ENCODE measurements around the gene PRKG1.

Gene PRKG1

GRCh38 chr10:51767103-51767763 is 692.9 kb downstream of the PRKG1 start:
- Histone ChIP-seq H3K36me3 (replicated peaks in 1 of 2; ENCODE audit: control insufficient read depth in 2 of 2, insufficient read depth in 2 of 2, low read length in 2 of 2) (no peaks in the 10 kb centered on the region), H4K8ac (ENCODE audit: low read depth, low read length) (no peak overlapping the region), H3K23ac (ENCODE audit: low read depth, low read length, poor library complexity) (no peak overlapping the region), H3K9me3 (replicated peaks in 1 of 2; ENCODE audit: control insufficient read depth in 2 of 2, insufficient read depth in 1 of 2, low read depth in 1 of 2, low read length in 2 of 2) (peaks cover 0 to 2% of the 10 kb centered on the region in 2 donors), H3K27ac (replicated peaks; ENCODE audit: low read length) (no peak overlapping the region), H3K4me2 (ENCODE audit: insufficient read depth, low read length, poor library complexity, severe bottlenecking) (no peak overlapping the region), H3K9ac (ENCODE audit: low read depth, low read length, poor library complexity) (no peak overlapping the region), H3K4me3 (ENCODE audit: low read length in 2 of 2) (no peak overlapping the region), H3K79me1 (ENCODE audit: low read depth, low read length) (no peaks in the 10 kb centered on the region), H2BK12ac (ENCODE audit: low read length) (no peak overlapping the region), H4K91ac (ENCODE audit: low read depth, low read length, poor library complexity) (no peak overlapping the region), H3K4ac (ENCODE audit: low read length) (no peak overlapping the region), H3K4me1 (ENCODE audit: control insufficient read depth in 2 of 2, insufficient read depth in 1 of 2, low read depth in 1 of 2, low read length in 2 of 2) (no peaks in the 10 kb centered on the region), H2BK15ac (ENCODE audit: low read length) (no peak overlapping the region), H3K27me3 (ENCODE audit: control insufficient read depth in 3 of 3, insufficient read depth in 3 of 3, low read depth in 1 of 3, low read length in 3 of 3) (peaks cover 0 to 2% (median 0%) of the 10 kb centered on the region in 3 experiments), H2BK120ac (ENCODE audit: low read depth, low read length) (no peak overlapping the region), H2BK5ac (ENCODE audit: low read length) (no peak overlapping the region), H2AK5ac (ENCODE audit: low read depth, low read length) (no peak overlapping the region), H2AFZ (ENCODE audit: low read length) (no peak overlapping the region), H3K18ac (ENCODE audit: low read length) (no peak overlapping the region), H3K14ac (ENCODE audit: low read length) (no peak overlapping the region)
- no peak for DNase-seq (ENCODE audit: low spot score)
- WGBS, 2 donors (ENCODE audit: extremely low coverage in 2 of 2, insufficient read length in 2 of 2, insufficient replicate concordance in 1 of 2), result no CpG with 5 or more reads among the region's 3 CpGs

- Histone ChIP-seq H4K8ac (ENCODE audit: low read depth, low read length) (no peak overlapping the region), H2BK120ac (ENCODE audit: low read depth, low read length) (no peak overlapping the region), H3K27ac (replicated peaks; ENCODE audit: low read length) (no peak overlapping the region), H3K27me3 (ENCODE audit: control insufficient read depth in 3 of 3, insufficient read depth in 3 of 3, low read depth in 1 of 3, low read length in 3 of 3) (peaks cover 0 to 2% (median 0%) of the 10 kb centered on the region in 3 experiments), H3K4me3 (ENCODE audit: low read length in 2 of 2) (no peak overlapping the region), H3K4me1 (ENCODE audit: control insufficient read depth in 2 of 2, insufficient read depth in 1 of 2, low read depth in 1 of 2, low read length in 2 of 2) (no peaks in the 10 kb centered on the region), H4K91ac (ENCODE audit: low read depth, low read length, poor library complexity) (no peak overlapping the region), H3K23ac (ENCODE audit: low read depth, low read length, poor library complexity) (no peak overlapping the region), H3K79me1 (ENCODE audit: low read depth, low read length) (no peaks in the 10 kb centered on the region), H2AFZ (ENCODE audit: low read length) (no peak overlapping the region), H2BK5ac (ENCODE audit: low read length) (no peak overlapping the region), H3K4me2 (ENCODE audit: insufficient read depth, low read length, poor library complexity, severe bottlenecking) (no peak overlapping the region), H3K9me3 (replicated peaks in 1 of 2; ENCODE audit: control insufficient read depth in 2 of 2, insufficient read depth in 1 of 2, low read depth in 1 of 2, low read length in 2 of 2) (peaks cover 0 to 2% of the 10 kb centered on the region in 2 donors), H3K14ac (ENCODE audit: low read length) (no peak overlapping the region), H3K9ac (ENCODE audit: low read depth, low read length, poor library complexity) (no peak overlapping the region), H3K4ac (ENCODE audit: low read length) (no peak overlapping the region), H2BK12ac (ENCODE audit: low read length) (no peak overlapping the region), H2BK15ac (ENCODE audit: low read length) (no peak overlapping the region), H3K36me3 (replicated peaks in 1 of 2; ENCODE audit: control insufficient read depth in 2 of 2, insufficient read depth in 2 of 2, low read length in 2 of 2) (no peaks in the 10 kb centered on the region), H3K18ac (ENCODE audit: low read length) (no peak overlapping the region), H2AK5ac (ENCODE audit: low read depth, low read length) (no peak overlapping the region)
- no peak for DNase-seq (ENCODE audit: low spot score)
- WGBS, 2 donors (ENCODE audit: extremely low coverage in 2 of 2, insufficient read length in 2 of 2, insufficient replicate concordance in 1 of 2), result no CpG with 5 or more reads among the region's 4 CpGs
These were observed 694.7 kb downstream of the PRKG1 start for GRCh38 chr10:51768886-51769465.

- Histone ChIP-seq H3K23ac (ENCODE audit: low read depth, low read length, poor library complexity) (no peak overlapping the region), H2AK5ac (ENCODE audit: low read depth, low read length) (no peak overlapping the region), H3K18ac (ENCODE audit: low read length) (no peak overlapping the region), H2BK12ac (ENCODE audit: low read length) (no peak overlapping the region), H4K91ac (ENCODE audit: low read depth, low read length, poor library complexity) (no peak overlapping the region), H3K4ac (ENCODE audit: low read length) (no peak overlapping the region), H3K79me1 (ENCODE audit: low read depth, low read length) (no peaks in the 10 kb centered on the region), H3K4me1 (ENCODE audit: control insufficient read depth in 2 of 2, insufficient read depth in 1 of 2, low read depth in 1 of 2, low read length in 2 of 2) (no peaks in the 10 kb centered on the region), H2BK120ac (ENCODE audit: low read depth, low read length) (no peak overlapping the region), H3K4me3 (ENCODE audit: low read length in 2 of 2) (no peak overlapping the region), H2BK5ac (ENCODE audit: low read length) (no peak overlapping the region), H2AFZ (ENCODE audit: low read length) (no peak overlapping the region), H3K27me3 (ENCODE audit: control insufficient read depth in 3 of 3, insufficient read depth in 3 of 3, low read depth in 1 of 3, low read length in 3 of 3) (peaks cover 0 to 2% (median 0%) of the 10 kb centered on the region in 3 experiments), H3K4me2 (ENCODE audit: insufficient read depth, low read length, poor library complexity, severe bottlenecking) (no peak overlapping the region), H4K8ac (ENCODE audit: low read depth, low read length) (no peak overlapping the region), H3K9ac (ENCODE audit: low read depth, low read length, poor library complexity) (no peak overlapping the region), H3K36me3 (replicated peaks in 1 of 2; ENCODE audit: control insufficient read depth in 2 of 2, insufficient read depth in 2 of 2, low read length in 2 of 2) (no peaks in the 10 kb centered on the region), H3K14ac (ENCODE audit: low read length) (no peak overlapping the region), H2BK15ac (ENCODE audit: low read length) (no peak overlapping the region), H3K9me3 (replicated peaks in 1 of 2; ENCODE audit: control insufficient read depth in 2 of 2, insufficient read depth in 1 of 2, low read depth in 1 of 2, low read length in 2 of 2) (peaks cover 0 to 2% of the 10 kb centered on the region in 2 donors), H3K27ac (replicated peaks; ENCODE audit: low read length) (no peak overlapping the region)
- DNase-seq (ENCODE audit: low spot score), result no peak
- no CpG with 5 or more reads among the region's 2 CpGs for WGBS, 2 donors (ENCODE audit: extremely low coverage in 2 of 2, insufficient read length in 2 of 2, insufficient replicate concordance in 1 of 2)
These were observed 696.4 kb downstream of the PRKG1 start for GRCh38 chr10:51770709-51771108.

GRCh38 chr10:51772387-51772786 is 698.1 kb downstream of the PRKG1 start:
- DNase-seq (ENCODE audit: low spot score), result no peak
- no peak overlapping the region for H2BK5ac ChIP-seq (ENCODE audit: low read length)

More at GRCh38 chr10:51772387-51772786, 698.1 kb downstream of the PRKG1 start:
- H2BK120ac ChIP-seq (ENCODE audit: low read depth, low read length), result no peak overlapping the region
- no peak overlapping the region for H2BK15ac ChIP-seq (ENCODE audit: low read length)
- H3K9ac ChIP-seq (ENCODE audit: low read depth, low read length, poor library complexity), result no peak overlapping the region
- H3K27me3 ChIP-seq (ENCODE audit: control insufficient read depth in 3 of 3, insufficient read depth in 3 of 3, low read depth in 1 of 3, low read length in 3 of 3), result no peaks in the 10 kb centered on the region
- H3K4me1 ChIP-seq (ENCODE audit: control insufficient read depth in 2 of 2, insufficient read depth in 1 of 2, low read depth in 1 of 2, low read length in 2 of 2), result no peaks in the 10 kb centered on the region
- no peaks in the 10 kb centered on the region for H3K9me3 ChIP-seq (replicated peaks in 1 of 2; ENCODE audit: control insufficient read depth in 2 of 2, insufficient read depth in 1 of 2, low read depth in 1 of 2, low read length in 2 of 2)
- H2AFZ ChIP-seq (ENCODE audit: low read length), result no peak overlapping the region
- no peak overlapping the region for H4K8ac ChIP-seq (ENCODE audit: low read depth, low read length)
- H3K18ac ChIP-seq (ENCODE audit: low read length), result no peak overlapping the region
- H3K27ac ChIP-seq (replicated peaks; ENCODE audit: low read length), result no peak overlapping the region
- H3K79me1 ChIP-seq (ENCODE audit: low read depth, low read length), result no peaks in the 10 kb centered on the region
- no peak overlapping the region for H3K4me2 ChIP-seq (ENCODE audit: insufficient read depth, low read length, poor library complexity, severe bottlenecking)
- H3K36me3 ChIP-seq (replicated peaks in 1 of 2; ENCODE audit: control insufficient read depth in 2 of 2, insufficient read depth in 2 of 2, low read length in 2 of 2), result no peaks in the 10 kb centered on the region
- no peak overlapping the region for H2BK12ac ChIP-seq (ENCODE audit: low read length)
- H3K23ac ChIP-seq (ENCODE audit: low read depth, low read length, poor library complexity), result no peak overlapping the region
- H4K91ac ChIP-seq (ENCODE audit: low read depth, low read length, poor library complexity), result no peak overlapping the region
- no peak overlapping the region for H3K14ac ChIP-seq (ENCODE audit: low read length)
- WGBS, 2 donors (ENCODE audit: extremely low coverage in 2 of 2, insufficient read length in 2 of 2, insufficient replicate concordance in 1 of 2), result no CpG with 5 or more reads among the region's 2 CpGs
- H3K4me3 ChIP-seq (ENCODE audit: low read length in 2 of 2), result no peak overlapping the region
- H2AK5ac ChIP-seq (ENCODE audit: low read depth, low read length), result no peak overlapping the region
- no peak overlapping the region for H3K4ac ChIP-seq (ENCODE audit: low read length)
